ENCODE data around the gene HMCN1. TPM values are rescaled to one million over a fixed set of nuclear protein-coding genes. Genes with fewer than 3 reads are reported as not detected.
A peak's percentile ranks its signal among the peaks of the same experiment; 100 is the strongest.

HMCN1 gene
- polyA plus RNA-seq, 1 experiment: 20.9 TPM

DNA sequence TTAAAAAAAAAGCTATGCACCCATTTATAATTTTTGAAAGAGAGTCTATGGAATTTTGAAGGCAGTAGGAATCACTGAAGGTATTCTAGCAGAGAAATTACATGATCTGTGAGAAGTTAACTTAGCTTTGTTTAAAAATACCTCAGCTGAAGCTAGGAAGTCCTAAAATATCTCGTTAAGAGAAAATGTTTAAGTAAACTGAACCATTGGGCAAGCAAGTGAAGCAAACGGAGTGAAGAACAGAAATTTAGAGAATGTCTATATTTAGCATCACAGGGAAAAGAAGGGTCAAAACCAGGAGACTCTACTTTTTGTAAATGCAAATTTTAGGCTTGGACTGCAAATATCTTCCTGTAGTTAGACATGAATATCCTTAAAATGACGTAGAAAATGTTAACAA, 230.8 kb downstream of the HMCN1 start:
- CTCF ChIA-PET: interaction anchor here (1.1 to 1.2 kb wide), 3 partner anchors 152 to 410 kb away, joined by 3 to 6 read pairs (median 3); partner anchors contain the start of genes ODR4 and TPR
- no peak overlapping the region for H3K27ac ChIP-seq (ENCODE audit: low read depth, low read length)
- DNase-seq (ENCODE audit: low read depth, low spot score): no peak

DNA sequence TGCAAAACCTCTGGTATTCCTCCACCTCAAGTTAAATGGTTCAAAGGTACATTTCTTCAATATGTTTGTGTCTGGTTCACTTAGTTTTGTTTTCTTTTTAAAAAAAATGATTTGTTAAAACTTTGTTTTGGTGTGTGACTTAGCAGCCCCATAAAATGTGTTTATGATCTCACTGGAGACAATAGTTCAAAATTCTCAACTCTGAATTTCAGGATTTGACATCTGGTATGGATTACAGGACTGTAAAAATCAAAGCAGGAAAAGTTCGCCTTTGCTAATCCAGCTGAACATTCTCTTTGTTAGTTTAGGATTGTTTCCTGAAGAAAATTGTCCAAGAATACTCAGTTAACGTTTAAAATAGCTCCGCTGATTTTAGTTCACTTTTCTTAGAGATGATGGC, 231.7 kb downstream of the HMCN1 start:
- no peak overlapping the region for H3K27ac ChIP-seq (ENCODE audit: low read depth, low read length)
- POLR2A ChIA-PET: no interaction called here
- CTCF ChIA-PET: interaction anchor here (1.1 to 1.2 kb wide), 3 partner anchors 153 to 409 kb away, joined by 3 to 6 read pairs (median 3); partner anchors contain the start of genes ODR4 and TPR
- no peak overlapping the region for H3K4me3 ChIP-seq (ENCODE audit: low read depth, low read length)
- H3K27me3 ChIP-seq (ENCODE audit: control insufficient read depth, insufficient read depth, low read length): no peaks in the 10 kb centered on the region
- TF ChIP-seq, protein P1, sequence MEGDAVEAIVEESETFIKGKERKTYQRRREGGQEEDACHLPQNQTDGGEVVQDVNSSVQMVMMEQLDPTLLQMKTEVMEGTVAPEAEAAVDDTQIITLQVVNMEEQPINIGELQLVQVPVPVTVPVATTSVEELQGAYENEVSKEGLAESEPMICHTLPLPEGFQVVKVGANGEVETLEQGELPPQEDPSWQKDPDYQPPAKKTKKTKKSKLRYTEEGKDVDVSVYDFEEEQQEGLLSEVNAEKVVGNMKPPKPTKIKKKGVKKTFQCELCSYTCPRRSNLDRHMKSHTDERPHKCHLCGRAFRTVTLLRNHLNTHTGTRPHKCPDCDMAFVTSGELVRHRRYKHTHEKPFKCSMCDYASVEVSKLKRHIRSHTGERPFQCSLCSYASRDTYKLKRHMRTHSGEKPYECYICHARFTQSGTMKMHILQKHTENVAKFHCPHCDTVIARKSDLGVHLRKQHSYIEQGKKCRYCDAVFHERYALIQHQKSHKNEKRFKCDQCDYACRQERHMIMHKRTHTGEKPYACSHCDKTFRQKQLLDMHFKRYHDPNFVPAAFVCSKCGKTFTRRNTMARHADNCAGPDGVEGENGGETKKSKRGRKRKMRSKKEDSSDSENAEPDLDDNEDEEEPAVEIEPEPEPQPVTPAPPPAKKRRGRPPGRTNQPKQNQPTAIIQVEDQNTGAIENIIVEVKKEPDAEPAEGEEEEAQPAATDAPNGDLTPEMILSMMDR (IDR thresholded peaks at IDR 0.05; ENCODE audit: low read depth, low read length): no peak
- no peaks in the 10 kb centered on the region for H3K9me3 ChIP-seq (ENCODE audit: control insufficient read depth, insufficient read depth, low read length)
- DNase-seq (ENCODE audit: low read depth, low spot score): no peak

More for the DNA sequence above, 230.8 kb downstream of the HMCN1 start:
- POLR2A ChIA-PET: no interaction called here
- no peaks in the 10 kb centered on the region for H3K27me3 ChIP-seq (ENCODE audit: control insufficient read depth, insufficient read depth, low read length)
- no peaks in the 10 kb centered on the region for H3K9me3 ChIP-seq (ENCODE audit: control insufficient read depth, insufficient read depth, low read length)
- TF ChIP-seq, protein P1 (IDR thresholded peaks at IDR 0.05; ENCODE audit: low read depth, low read length): no peak
- H3K4me3 ChIP-seq (ENCODE audit: low read depth, low read length): no peak overlapping the region

DNA sequence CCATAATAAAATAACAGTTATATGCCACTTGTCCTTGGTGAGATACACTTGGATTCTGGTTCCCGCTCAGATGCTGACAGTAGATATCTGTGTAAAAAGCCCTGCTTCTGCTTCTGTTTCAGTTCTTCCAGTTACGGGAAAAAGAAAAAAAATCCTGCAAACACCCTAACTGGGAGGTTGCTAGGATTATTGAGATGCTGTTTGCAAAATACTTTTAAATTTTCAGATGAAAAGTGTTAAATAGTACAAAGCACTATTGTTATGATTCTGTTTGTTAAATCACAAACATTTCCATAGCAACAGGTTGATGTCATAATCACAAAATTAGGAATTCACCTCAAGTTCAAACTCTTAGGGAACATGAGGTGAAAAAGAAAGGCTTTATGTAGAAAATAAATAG, 232.3 kb downstream of the HMCN1 start:
- CTCF ChIA-PET: no interaction called here
- no peak overlapping the region for H3K27ac ChIP-seq (ENCODE audit: low read depth, low read length)
- DNase-seq (ENCODE audit: low read depth, low spot score): no peak

DNA sequence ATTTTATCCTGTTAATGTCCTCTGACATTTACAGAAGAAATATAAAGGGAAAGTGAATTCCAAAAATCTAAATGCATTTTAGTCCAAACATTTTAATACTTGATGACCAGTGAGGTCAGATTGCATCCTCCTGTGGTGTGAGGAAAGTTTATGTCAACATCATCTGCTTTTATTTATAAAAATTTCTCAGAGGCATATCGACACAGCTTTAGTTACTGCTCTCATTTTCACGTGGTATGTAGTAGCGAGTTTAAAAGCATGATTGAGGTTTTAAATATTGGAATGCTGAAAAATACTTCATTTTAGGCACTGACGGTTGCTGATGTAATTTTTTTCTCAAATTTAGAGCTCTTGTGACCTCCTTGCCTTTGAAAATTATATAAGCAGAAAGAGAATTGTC, 234.8 kb downstream of the HMCN1 start:
- no peaks in the 10 kb centered on the region for H3K27me3 ChIP-seq (ENCODE audit: control insufficient read depth, insufficient read depth, low read length)
- no peaks in the 10 kb centered on the region for H3K9me3 ChIP-seq (ENCODE audit: control insufficient read depth, insufficient read depth, low read length)
- peak; percentile 16 for DNase-seq (ENCODE audit: low read depth, low spot score)
- no peak overlapping the region for H3K4me3 ChIP-seq (ENCODE audit: low read depth, low read length)
- ChIA-PET POLR2A (interaction anchor here (1.5 kb wide), 1 partner anchor 155 kb away, joined by 4 read pairs; no protein-coding TSS in a partner anchor), CTCF (interaction anchor here (0.6 to 1.4 kb wide), 3 partner anchors 9 to 248 kb away, joined by 3 to 4 read pairs (median 3); no protein-coding TSS in a partner anchor)
- TF ChIP-seq, protein P1 (IDR thresholded peaks at IDR 0.05; ENCODE audit: low read depth, low read length): no peak
- no peak overlapping the region for H3K27ac ChIP-seq (ENCODE audit: low read depth, low read length)

More for the DNA sequence above, 232.3 kb downstream of the HMCN1 start:
- Histone ChIP-seq H3K9me3 (ENCODE audit: control insufficient read depth, insufficient read depth, low read length) (no peaks in the 10 kb centered on the region), H3K27me3 (ENCODE audit: control insufficient read depth, insufficient read depth, low read length) (no peaks in the 10 kb centered on the region), H3K4me3 (ENCODE audit: low read depth, low read length) (no peak overlapping the region)
- TF ChIP-seq, protein P1 (IDR thresholded peaks at IDR 0.05; ENCODE audit: low read depth, low read length): no peak
- POLR2A ChIA-PET: no interaction called here

DNA sequence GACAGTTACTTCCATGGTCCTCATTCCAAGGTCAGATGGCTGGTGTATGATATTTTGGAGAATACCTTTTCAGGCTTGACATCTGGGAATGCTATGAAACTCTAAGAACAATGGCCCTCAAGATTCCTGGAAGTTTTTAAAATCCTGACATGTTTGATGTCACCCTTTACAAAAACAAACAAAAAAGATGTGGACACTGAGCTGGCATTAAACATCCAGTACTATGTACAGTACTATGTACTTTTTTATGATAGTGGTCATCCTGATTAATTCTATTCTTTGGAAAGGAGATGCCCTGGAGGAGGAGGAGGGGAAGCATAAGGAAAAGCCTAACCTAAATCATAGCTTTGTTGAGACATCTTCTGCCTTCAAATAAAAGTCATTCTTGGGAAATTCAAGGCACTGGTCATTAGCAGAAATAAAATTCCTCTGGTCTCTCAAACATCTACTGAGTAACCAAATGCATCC, 235.4 kb downstream of the HMCN1 start:
- no peak overlapping the region for H3K27ac ChIP-seq (ENCODE audit: low read depth, low read length)

More for the DNA sequence above, 235.4 kb downstream of the HMCN1 start:
- ChIA-PET POLR2A (interaction anchor here (0.6 to 1.5 kb wide), 2 partner anchors 57 to 156 kb away, joined by 3 to 4 read pairs; no protein-coding TSS in a partner anchor), CTCF (interaction anchor here (1.3 to 1.4 kb wide), 2 partner anchors 243 to 249 kb away, joined by 3 read pairs; no protein-coding TSS in a partner anchor)
- no peaks in the 10 kb centered on the region for H3K27me3 ChIP-seq (ENCODE audit: control insufficient read depth, insufficient read depth, low read length)
- TF ChIP-seq, protein P1 (IDR thresholded peaks at IDR 0.05; ENCODE audit: low read depth, low read length): no peak
- H3K4me3 ChIP-seq (ENCODE audit: low read depth, low read length): no peak overlapping the region
- H3K9me3 ChIP-seq (ENCODE audit: control insufficient read depth, insufficient read depth, low read length): no peaks in the 10 kb centered on the region
- no peak for DNase-seq (ENCODE audit: low read depth, low spot score)
